ENCODE data around the gene DNTT. TPM values are rescaled to one million over a fixed set of nuclear protein-coding genes. Genes with fewer than 3 reads are reported as not detected.

Gene DNTT
- not detected for total RNA-seq (ENCODE audit: unreplicated experiment)
- long read RNA-seq = 0 reads

GRCh38 chr10:96304230-96304629 is at the start of gene DNTT:
TSS of gene DNTT (plus strand) at chr10:96304434. CDS start at chr10:96304498, 64 bp downstream.
- Mint-ChIP-seq H3K27ac (ENCODE audit: unreplicated experiment) (no peak within 1 kb of the TSS), H3K27me3 (ENCODE audit: unreplicated experiment) (peaks cover 2% of the 10 kb centered on the region), H3K4me3 (ENCODE audit: unreplicated experiment) (no peak within 1 kb of the TSS), H3K4me1 (ENCODE audit: unreplicated experiment) (peaks cover 20% of the 10 kb centered on the region), H3K9me3 (ENCODE audit: unreplicated experiment) (peaks cover 3% of the 10 kb centered on the region), H3K36me3 (ENCODE audit: low read depth, unreplicated experiment) (no peaks in the 10 kb centered on the region)
- DNase-seq (ENCODE audit: low spot score) = no peak
- TF ChIP-seq, protein P1, sequence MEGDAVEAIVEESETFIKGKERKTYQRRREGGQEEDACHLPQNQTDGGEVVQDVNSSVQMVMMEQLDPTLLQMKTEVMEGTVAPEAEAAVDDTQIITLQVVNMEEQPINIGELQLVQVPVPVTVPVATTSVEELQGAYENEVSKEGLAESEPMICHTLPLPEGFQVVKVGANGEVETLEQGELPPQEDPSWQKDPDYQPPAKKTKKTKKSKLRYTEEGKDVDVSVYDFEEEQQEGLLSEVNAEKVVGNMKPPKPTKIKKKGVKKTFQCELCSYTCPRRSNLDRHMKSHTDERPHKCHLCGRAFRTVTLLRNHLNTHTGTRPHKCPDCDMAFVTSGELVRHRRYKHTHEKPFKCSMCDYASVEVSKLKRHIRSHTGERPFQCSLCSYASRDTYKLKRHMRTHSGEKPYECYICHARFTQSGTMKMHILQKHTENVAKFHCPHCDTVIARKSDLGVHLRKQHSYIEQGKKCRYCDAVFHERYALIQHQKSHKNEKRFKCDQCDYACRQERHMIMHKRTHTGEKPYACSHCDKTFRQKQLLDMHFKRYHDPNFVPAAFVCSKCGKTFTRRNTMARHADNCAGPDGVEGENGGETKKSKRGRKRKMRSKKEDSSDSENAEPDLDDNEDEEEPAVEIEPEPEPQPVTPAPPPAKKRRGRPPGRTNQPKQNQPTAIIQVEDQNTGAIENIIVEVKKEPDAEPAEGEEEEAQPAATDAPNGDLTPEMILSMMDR (IDR thresholded peaks at IDR 0.05; ENCODE audit: unreplicated experiment) = no peak

GRCh38 chr10:96254976-96255375 is 49.3 kb upstream of the DNTT start:
- Mint-ChIP-seq H3K4me1 (ENCODE audit: unreplicated experiment) (peaks cover 18% of the 10 kb centered on the region), H3K9me3 (ENCODE audit: unreplicated experiment) (no peaks in the 10 kb centered on the region), H3K27ac (ENCODE audit: unreplicated experiment) (no peak overlapping the region), H3K27me3 (ENCODE audit: unreplicated experiment) (peaks cover 4% of the 10 kb centered on the region), H3K4me3 (ENCODE audit: unreplicated experiment) (no peak overlapping the region), H3K36me3 (ENCODE audit: low read depth, unreplicated experiment) (no peaks in the 10 kb centered on the region)
- TF ChIP-seq, protein P1 (IDR thresholded peaks at IDR 0.05; ENCODE audit: unreplicated experiment) = no peak
- no peak for DNase-seq (ENCODE audit: low spot score)

DNA sequence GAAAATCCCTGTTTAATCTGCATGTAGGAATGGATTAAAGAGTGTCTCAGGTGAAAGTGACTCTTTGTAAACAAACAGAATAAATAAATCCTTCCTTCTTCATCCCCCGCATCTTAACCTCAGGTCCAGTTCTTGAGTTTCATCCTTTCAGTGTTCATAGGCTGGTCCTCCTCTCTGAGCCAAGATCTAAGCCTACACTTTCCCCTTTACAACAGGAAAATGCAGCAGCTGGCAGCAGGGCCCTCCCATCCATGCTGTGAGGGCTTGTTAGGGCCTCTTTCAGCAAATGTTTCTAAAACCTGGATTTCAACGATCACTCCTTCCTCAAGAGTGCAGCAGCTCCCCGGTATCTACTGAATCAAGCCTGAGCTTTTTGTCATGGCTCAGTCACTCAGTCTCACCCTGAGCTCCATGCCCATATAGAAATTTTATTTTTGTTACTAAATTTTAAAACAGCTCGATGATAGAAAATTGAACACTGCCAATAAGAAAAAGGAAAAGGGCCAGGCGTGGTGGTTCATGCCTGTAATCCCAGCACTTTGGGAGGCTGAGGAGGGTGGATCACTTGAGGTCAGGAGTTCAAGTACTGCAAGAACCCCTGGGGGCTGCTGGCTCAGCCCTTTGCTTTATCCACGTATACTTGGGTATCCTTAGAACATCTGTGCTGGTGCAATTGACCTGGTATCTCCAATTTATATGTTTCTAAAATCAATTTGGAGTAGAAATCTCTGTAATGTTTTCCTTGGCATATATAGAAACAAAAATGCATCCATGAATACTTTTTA is 48.5 kb upstream of the DNTT start:
- peaks cover 18% of the 10 kb centered on the region for H3K4me1 Mint-ChIP-seq (ENCODE audit: unreplicated experiment)
- DNase-seq (ENCODE audit: low spot score) = no peak
- no peaks in the 10 kb centered on the region for H3K36me3 Mint-ChIP-seq (ENCODE audit: low read depth, unreplicated experiment)
- H3K9me3 Mint-ChIP-seq (ENCODE audit: unreplicated experiment) = no peaks in the 10 kb centered on the region
- H3K4me3 Mint-ChIP-seq (ENCODE audit: unreplicated experiment) = no peak overlapping the region
- no peak overlapping the region for H3K27ac Mint-ChIP-seq (ENCODE audit: unreplicated experiment)
- H3K27me3 Mint-ChIP-seq (ENCODE audit: unreplicated experiment) = peaks cover 4% of the 10 kb centered on the region
- TF ChIP-seq, protein P1 (IDR thresholded peaks at IDR 0.05; ENCODE audit: unreplicated experiment) = no peak

- Mint-ChIP-seq H3K27me3 (ENCODE audit: unreplicated experiment) (peaks cover 4% of the 10 kb centered on the region), H3K4me1 (ENCODE audit: unreplicated experiment) (peaks cover 14% of the 10 kb centered on the region), H3K36me3 (ENCODE audit: low read depth, unreplicated experiment) (no peaks in the 10 kb centered on the region), H3K27ac (ENCODE audit: unreplicated experiment) (peak overlapping the region; percentile 48), H3K4me3 (ENCODE audit: unreplicated experiment) (no peak overlapping the region), H3K9me3 (ENCODE audit: unreplicated experiment) (no peaks in the 10 kb centered on the region)
- TF ChIP-seq, protein P1 (IDR thresholded peaks at IDR 0.05; ENCODE audit: unreplicated experiment) = no peak
- no peak for DNase-seq (ENCODE audit: low spot score)
Observed at GRCh38 chr10:96257944-96258343, 46.3 kb upstream of the DNTT start.

GRCh38 chr10:96259150-96259549 is 45.1 kb upstream of the DNTT start:
- Mint-ChIP-seq H3K27me3 (ENCODE audit: unreplicated experiment) (peaks cover 4% of the 10 kb centered on the region), H3K27ac (ENCODE audit: unreplicated experiment) (no peak overlapping the region), H3K36me3 (ENCODE audit: low read depth, unreplicated experiment) (no peaks in the 10 kb centered on the region), H3K9me3 (ENCODE audit: unreplicated experiment) (no peaks in the 10 kb centered on the region), H3K4me1 (ENCODE audit: unreplicated experiment) (peaks cover 12% of the 10 kb centered on the region), H3K4me3 (ENCODE audit: unreplicated experiment) (no peak overlapping the region)
- TF ChIP-seq, protein P1 (IDR thresholded peaks at IDR 0.05; ENCODE audit: unreplicated experiment) = no peak
- no peak for DNase-seq (ENCODE audit: low spot score)

Measured in endothelial cell (in vitro differentiated cells).